HepG2 (cell line): Measurements from ENCODE around the gene APBB3. TPM values are rescaled to one million over a fixed set of nuclear protein-coding genes. Genes with fewer than 3 reads are reported as not detected.

Experiments
- ATAC-seq: fragments of 200-7000 bp; cut with Tn5 transposase; 3 replicates; pipeline ENCODE4 v1.9.1; 2020; ENCODE audit warnings: mild to moderate bottlenecking, moderate library complexity
- Bru-seq: library from RNA; stranded (reverse); fragments of 400-500 nt; gene quantifications from one replicate; lab custom pipeline; 2021; lab: Mats Ljungman, UMichigan
- BruChase-seq, 2 experiments: library from RNA; stranded (reverse); fragments of 400-500 nt; gene quantifications; one replicate each; lab custom pipeline; 2021; lab: Mats Ljungman, UMichigan
- BruUV-seq: library from RNA; stranded (reverse); fragments of 400-500 nt; replicated peaks from 2 replicates; lab custom pipeline; 2021; lab: Mats Ljungman, UMichigan
- CTCF ChIA-PET: fragments of 300-600 bp; formaldehyde crosslinking; extraction: SDS; loops from one replicate; lab custom pipeline; 2021; ENCODE audit warnings: low total read pairs, inconsistent platforms, low intra/inter-chr PET ratio; lab: Yijun Ruan, JAX
- POLR2A ChIA-PET: fragments of 350-600 bp; sonication (Branson Sonifier 250); formaldehyde crosslinking; loops from one replicate; lab custom pipeline; 2020; ENCODE audit warnings: antibody characterized with exemption, inconsistent platforms; lab: Yijun Ruan, JAX
- DNase-seq: peaks from one replicate; pipeline ENCODE4 v3.0.0-alpha.2; 2015; ENCODE audit warnings: low spot score
- FAIRE-seq: peaks from 3 replicates; lab custom pipeline; 2011; peaks lifted over from hg19 to GRCh38; lab: Jason Lieb, UNC
- H2AFZ ChIP-seq: one replicate; pipeline ENCODE4 v1.6.1; 2011; ENCODE audit warnings: low read length, inconsistent platforms
- H3K27ac ChIP-seq: fragments of 300-600 bp; 3 replicates; pipeline ENCODE4 v1.8.0; 2011; ENCODE audit warnings: mixed run types, mild to moderate bottlenecking, mixed read lengths, low read length, inconsistent platforms; ENCODE audit not compliant: insufficient read depth; ENCODE audit errors: extremely low read length
- H3K27me3 ChIP-seq, 2 experiments: fragments of 200-600 bp in 1 of 2; 2 replicates in 1 of 2; 3 replicates in 1 of 2; pipeline versions ENCODE4 v1.6.0 to v1.8.0; 2011; ENCODE audit warnings: low read length in 2 of 2, mild to moderate bottlenecking in 2 of 2, moderate library complexity in 2 of 2, inconsistent platforms in 1 of 2; ENCODE audit not compliant: insufficient read depth in 2 of 2, control insufficient read depth in 1 of 2
- H3K36me3 ChIP-seq, 2 experiments: fragments of 200-600 bp in 1 of 2; replicated peaks in 1 of 2; 2 replicates in 1 of 2; 3 replicates in 1 of 2; pipeline versions ENCODE4 v1.5.1 to v1.8.0; 2011; ENCODE audit warnings: low read length in 2 of 2, inconsistent platforms in 1 of 2; ENCODE audit not compliant: insufficient read depth in 2 of 2, control insufficient read depth in 1 of 2
- H3K4me1 ChIP-seq: 2 replicates; pipeline ENCODE4 v1.5.1; 2012; ENCODE audit warnings: low read length, inconsistent platforms; ENCODE audit not compliant: insufficient read depth
- H3K4me2 ChIP-seq: 2 replicates; pipeline ENCODE4 v1.6.0; 2011; ENCODE audit warnings: low read depth, low read length, inconsistent platforms
- H3K4me3 ChIP-seq, 3 experiments: fragments of 200-600 bp in 1 of 3; sonication (generic), shearing (Covaris generic) in 1 of 3; replicated peaks in 1 of 3; 2 replicates each; pipeline ENCODE4 v1.5.1; 2011 to 2016; ENCODE audit warnings: low read length in 3 of 3, inconsistent platforms in 2 of 3, low read depth in 2 of 3, mild to moderate bottlenecking in 2 of 3, control low read depth in 1 of 3, mixed read lengths in 1 of 3; ENCODE audit not compliant: insufficient read depth in 1 of 3
- H3K79me2 ChIP-seq: one replicate; pipeline ENCODE4 v1.6.1; 2011; ENCODE audit warnings: low read length, inconsistent platforms; ENCODE audit not compliant: insufficient read depth
- H3K9ac ChIP-seq: 2 replicates; pipeline ENCODE4 v1.6.0; 2011; ENCODE audit warnings: mild to moderate bottlenecking, low read depth, low read length, inconsistent platforms; ENCODE audit not compliant: insufficient read depth
- H3K9me3 ChIP-seq: 2 replicates; pipeline ENCODE4 v1.5.1; 2012; ENCODE audit warnings: mild to moderate bottlenecking, low read length
- H4K20me1 ChIP-seq: 2 replicates; pipeline ENCODE4 v1.6.0; 2011; ENCODE audit warnings: inconsistent platforms, mild to moderate bottlenecking, low read length, moderate library complexity; ENCODE audit not compliant: insufficient read depth
- EED ChIP-seq: sonication (generic); formaldehyde crosslinking; IDR thresholded peaks from 2 replicates; pipeline ENCODE4 v1.5.0; 2020; ENCODE audit warnings: mild to moderate bottlenecking, missing genetic modification reagents
- GFI1 ChIP-seq: sonication (generic); formaldehyde crosslinking; IDR thresholded peaks from 2 replicates; pipeline ENCODE4 v1.5.0; 2020; ENCODE audit warnings: missing genetic modification reagents, mild to moderate bottlenecking, borderline replicate concordance
- IRX3 ChIP-seq: sonication (generic); formaldehyde crosslinking; IDR thresholded peaks from 2 replicates; pipeline ENCODE4 v1.8.1; 2023; ENCODE audit warnings: mild to moderate bottlenecking, low read depth, missing genetic modification reagents, borderline replicate concordance
- KAT7 ChIP-seq: IDR thresholded peaks from 2 replicates; pipeline ENCODE4 v1.6.1; 2018; ENCODE audit warnings: borderline replicate concordance, missing compliant biosample characterization
- RAD21 ChIP-seq: fragments of 450-650 bp; formaldehyde crosslinking; IDR thresholded peaks from 2 replicates; pipeline ENCODE4 v1.5.0; 2020; ENCODE audit warnings: mild to moderate bottlenecking
- RBFOX2 ChIP-seq: fragments of 200-400 bp; formaldehyde crosslinking; IDR thresholded peaks from 2 replicates; pipeline ENCODE4 v1.6.1; 2017; ENCODE audit warnings: low read depth, mild to moderate bottlenecking, low read length
- WIZ ChIP-seq: sonication (generic); formaldehyde crosslinking; IDR thresholded peaks from 2 replicates; pipeline ENCODE4 v1.5.1; 2020; ENCODE audit warnings: mild to moderate bottlenecking, missing genetic modification reagents
- ZNF160 ChIP-seq: sonication (generic); formaldehyde crosslinking; IDR thresholded peaks from 2 replicates; pipeline ENCODE4 v1.8.0; 2022; ENCODE audit warnings: mild to moderate bottlenecking, inconsistent platforms, missing genetic modification reagents
- ZNF235 ChIP-seq: sonication (generic); formaldehyde crosslinking; IDR thresholded peaks from 2 replicates; pipeline ENCODE4 v1.8.1; 2023; ENCODE audit warnings: mild to moderate bottlenecking, missing genetic modification reagents, borderline replicate concordance
- ZNF800 ChIP-seq: sonication (generic); formaldehyde crosslinking; IDR thresholded peaks from 2 replicates; pipeline ENCODE4 v1.4.0; 2020; ENCODE audit warnings: missing genetic modification reagents
- ZNF841 ChIP-seq: sonication (generic); formaldehyde crosslinking; IDR thresholded peaks from 2 replicates; pipeline ENCODE4 v1.8.1; 2023; ENCODE audit warnings: missing genetic modification reagents, borderline replicate concordance
- WGBS: methylation state at CpG from one replicate; pipeline ENCODE4 v1.1.6; 2017; ENCODE audit warnings: low lambda C conversion rate; 5-methylcytosine and 5-hydroxymethylcytosine counted together
- in situ Hi-C: cut with HindIII; loops from 2 replicates; pipeline ENCODE4 v1.10.0; 2017; ENCODE audit warnings: low pct_unique_long_range_greater_than_20kb; ENCODE audit not compliant: extremely low pct_ligation_motif_present
- intact Hi-C: fragments of 100-400 bp; cut with micrococcal nuclease; formaldehyde crosslinking; loops from one replicate; pipeline ENCODE4 v1.10.0; 2022; ENCODE audit not compliant: unreplicated experiment
- long read RNA-seq, 2 experiments: library from RNA in 1 of 2; library from polyadenylated mRNA in 1 of 2; stranded (forward) in 1 of 2; unstranded in 1 of 2; transcript quantifications; one replicate each; pipeline ENCODE4 v2.0.0, GENCODE V29; 2019 to 2022
- polyA minus RNA-seq, 3 experiments: library from RNA; depleted of rRNA, polyadenylated mRNA; stranded (reverse); fragments of >200 nt; gene quantifications; 2 replicates each; pipeline ENCODE4 v1.2.3, GENCODE V29; 2011; ENCODE audit warnings: low replicate concordance in 1 of 3
- polyA plus RNA-seq, 8 experiments: library from polyadenylated mRNA; depleted of rRNA in 3 of 8; stranded (reverse) in 7 of 8; unstranded in 1 of 8; fragments of >200 nt; fragmentation: Illumina TruSeq in 4 of 8; extraction: Trizol in 4 of 8; gene quantifications; 2 replicates each; pipeline versions ENCODE4 v1.2.1 to v1.2.3, GENCODE V29; 2011 to 2016; ENCODE audit warnings: low read depth in 4 of 8, missing spikeins in 1 of 8, mixed read lengths in 1 of 8; ENCODE audit not compliant: insufficient read depth in 1 of 8
- total RNA-seq, 5 experiments: library from RNA; depleted of rRNA; stranded (reverse); fragments of >200 nt; fragmentation: Illumina TruSeq; extraction: Trizol; gene quantifications; 2 replicates each; pipeline ENCODE4 v1.2.3, GENCODE V29; 2016; ENCODE audit warnings: low read depth in 1 of 5
- TF ChIP-seq, protein P1 (sequence below): sonication (generic); formaldehyde crosslinking; IDR thresholded peaks from 2 replicates; pipeline ENCODE4 v1.4.0; 2020; ENCODE audit warnings: mild to moderate bottlenecking, missing genetic modification reagents

APBB3 gene, protein sequence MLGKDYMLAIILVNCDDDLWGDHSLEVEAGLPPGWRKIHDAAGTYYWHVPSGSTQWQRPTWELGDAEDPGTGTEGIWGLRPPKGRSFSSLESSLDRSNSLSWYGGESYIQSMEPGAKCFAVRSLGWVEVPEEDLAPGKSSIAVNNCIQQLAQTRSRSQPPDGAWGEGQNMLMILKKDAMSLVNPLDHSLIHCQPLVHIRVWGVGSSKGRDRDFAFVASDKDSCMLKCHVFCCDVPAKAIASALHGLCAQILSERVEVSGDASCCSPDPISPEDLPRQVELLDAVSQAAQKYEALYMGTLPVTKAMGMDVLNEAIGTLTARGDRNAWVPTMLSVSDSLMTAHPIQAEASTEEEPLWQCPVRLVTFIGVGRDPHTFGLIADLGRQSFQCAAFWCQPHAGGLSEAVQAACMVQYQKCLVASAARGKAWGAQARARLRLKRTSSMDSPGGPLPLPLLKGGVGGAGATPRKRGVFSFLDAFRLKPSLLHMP
- total RNA-seq (2016; rRNA removed; fragmentation: Illumina TruSeq; extraction: Trizol) = 0.22 and 0.38 TPM in 2 replicates
- not detected in 2 replicates for total RNA-seq (2016; cell fraction: cytosol; rRNA removed; fragmentation: Illumina TruSeq; extraction: Trizol; ENCODE audit: low read depth)
- total RNA-seq (2016; cell fraction: insoluble cytoplasmic fraction; rRNA removed; fragmentation: Illumina TruSeq; extraction: Trizol) = 0.24 TPM in 1 of 2 replicates, not detected in the other
- not detected in 2 replicates for total RNA-seq (2016; cell fraction: membrane; rRNA removed; fragmentation: Illumina TruSeq; extraction: Trizol)
- 0.43 and 0.78 TPM in 2 replicates for total RNA-seq (2016; cell fraction: nucleus; rRNA removed; fragmentation: Illumina TruSeq; extraction: Trizol)
- 0.78 and 1.4 TPM in 2 replicates for polyA plus RNA-seq (2011; rRNA removed)
- 0.17 and 0.21 TPM in 2 replicates for polyA plus RNA-seq (2011; cell fraction: cytosol; rRNA removed)
- 9.0 and 9.1 TPM in 2 replicates for polyA plus RNA-seq (2011; cell fraction: nucleus; rRNA removed)
- 0.38 and 0.51 TPM in 2 replicates for polyA plus RNA-seq (2012)
- polyA plus RNA-seq (2016; cell fraction: cytosol; fragmentation: Illumina TruSeq; extraction: Trizol; ENCODE audit: low read depth) = not detected in 2 replicates
- not detected in 2 replicates for polyA plus RNA-seq (2016; cell fraction: insoluble cytoplasmic fraction; fragmentation: Illumina TruSeq; extraction: Trizol; ENCODE audit: low read depth)
- not detected in 2 replicates for polyA plus RNA-seq (2016; cell fraction: membrane; fragmentation: Illumina TruSeq; extraction: Trizol; ENCODE audit: low read depth)
- polyA plus RNA-seq (2016; cell fraction: nucleus; fragmentation: Illumina TruSeq; extraction: Trizol; ENCODE audit: insufficient read depth, low read depth) = 1.9 and 2.0 TPM in 2 replicates
- 0.68 and 26.5 TPM in 2 replicates for polyA minus RNA-seq (2011; rRNA and poly(A)+ RNA removed; ENCODE audit: low replicate concordance)
- 0.70 TPM in 1 of 2 replicates, not detected in the other for polyA minus RNA-seq (2011; cell fraction: cytosol; rRNA and poly(A)+ RNA removed)
- 1.3 and 3.2 TPM in 2 replicates for polyA minus RNA-seq (2011; cell fraction: nucleus; rRNA and poly(A)+ RNA removed)
- Bru-seq, nascent RNA = percentile 29 among the genes with signal in this experiment
- BruChase-seq, experiment 1, labeled RNA remaining after a 6-hour chase = percentile 22 among the genes with signal in this experiment
- BruChase-seq, experiment 2, labeled RNA remaining after a 2-hour chase = percentile 25 among the genes with signal in this experiment
- long read RNA-seq, experiment 1, partial matches to known transcripts = 0 of 1 reads
- long read RNA-seq, experiment 1, other reads (novel, unspliced or antisense) = 0 of 1 reads
- long read RNA-seq, experiment 2 = 0 reads

DNA sequence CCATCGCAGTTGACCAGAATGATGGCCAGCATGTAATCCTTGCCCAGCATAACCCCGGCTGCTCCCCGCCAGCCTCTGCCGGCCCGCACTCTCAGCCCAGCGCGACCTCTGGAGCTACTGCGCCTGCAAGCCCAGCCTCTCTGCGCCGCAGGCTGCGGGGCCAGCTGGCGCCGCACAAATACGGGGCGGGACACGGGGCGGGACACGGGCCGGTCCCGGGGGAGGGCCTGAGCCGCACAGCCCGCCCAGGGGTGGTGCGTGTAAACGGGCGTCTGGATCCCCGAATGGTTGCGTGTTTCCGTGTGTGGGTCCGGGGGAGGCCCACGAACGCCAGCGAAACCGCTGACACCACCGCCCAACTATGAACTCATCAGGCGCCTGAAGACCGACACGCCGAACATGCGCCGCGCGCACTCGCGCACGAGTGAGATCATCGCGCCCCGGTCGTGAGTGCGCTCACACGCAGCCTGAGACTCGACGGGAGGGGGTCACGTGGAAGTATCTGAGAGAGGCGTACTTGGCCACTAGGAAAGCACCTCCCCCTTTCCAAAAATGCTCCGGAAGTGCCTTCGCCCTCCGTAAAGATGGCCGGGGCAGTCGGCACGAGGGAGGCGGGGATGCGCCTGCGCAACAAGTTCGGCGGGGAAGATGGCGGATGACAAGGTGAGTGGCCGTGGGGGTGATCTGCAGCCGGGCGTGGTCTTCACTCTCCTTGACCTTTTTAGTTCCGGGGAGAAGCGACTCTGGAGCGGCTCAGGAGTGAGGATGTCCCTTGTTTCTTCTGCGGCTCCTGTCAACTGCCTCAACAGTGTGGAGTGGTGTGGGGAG lies at the start of gene APBB3, which contains the start of gene SLC35A4:
Gene APBB3 (minus strand): TSS at position 403 of the 828 bp plus-strand sequence. CDS start 353 bp downstream, at position 50.
Gene SLC35A4 (plus strand): TSS at position 633 of the 828 bp plus-strand sequence. CDS start 2,342 bp downstream, outside the sequence.
- 41% methylated on average over 44 of the region's 74 CpGs for WGBS
- DNase-seq (peak; percentile 27), ATAC-seq (peak; percentile 88), FAIRE-seq (no peak)
- in situ Hi-C loops (loop anchor here (5.0 to 10.0 kb wide), 2 partner anchors 68 to 160 kb away; partner anchors contain the start of gene CD14), intact Hi-C loops (no loop called here)
- Histone ChIP-seq H3K4me1 (peaks cover 18% of the 10 kb centered on the region), H2AFZ (peak within 1 kb of the TSS; percentile 48), H3K4me2 (peak within 1 kb of the TSS; percentile 90), H3K79me2 (no peaks in the 10 kb centered on the region), H3K36me3 (no peaks in the 10 kb centered on the region), H3K4me3 (peak within 1 kb of the TSS; percentile 43 to 70 (median 46)), H3K9me3 (no peaks in the 10 kb centered on the region), H3K27ac (no peak within 1 kb of the TSS), H4K20me1 (no peaks in the 10 kb centered on the region), H3K9ac (peak within 1 kb of the TSS; percentile 54; the same call in 1 of the 2 replicates), H3K27me3 (peaks cover 0 to 5% of the 10 kb centered on the region in 2 experiments; a peak in 1 of 5 replicates)
- CTCF ChIA-PET = no interaction called here
- POLR2A ChIA-PET = interaction anchor here (0.9 to 1.5 kb wide), 4 partner anchors 17 to 161 kb away, joined by 3 to 11 read pairs (median 6); partner anchors contain the start of genes EIF4EBP3, IK and NDUFA2
- BruUV-seq = no TSS peak
- TF ChIP-seq GFI1 (no peak), ZNF841 (CRISPR knock-in tag) (no peak), ZNF160 (no peak), IRX3 (no peak), WIZ (CRISPR knock-in tag) (no peak), ZNF800 (peak; percentile 84), RAD21 (CRISPR knock-in tag) (no peak), KAT7 (CRISPR knock-in tag) (no peak), EED (CRISPR knock-in tag) (peak; percentile 21; the same call in 1 of the 2 replicates), ZNF235 (no peak), RBFOX2 (peak; percentile 54; the same call in 1 of the 2 replicates)
- TF ChIP-seq, protein P1, sequence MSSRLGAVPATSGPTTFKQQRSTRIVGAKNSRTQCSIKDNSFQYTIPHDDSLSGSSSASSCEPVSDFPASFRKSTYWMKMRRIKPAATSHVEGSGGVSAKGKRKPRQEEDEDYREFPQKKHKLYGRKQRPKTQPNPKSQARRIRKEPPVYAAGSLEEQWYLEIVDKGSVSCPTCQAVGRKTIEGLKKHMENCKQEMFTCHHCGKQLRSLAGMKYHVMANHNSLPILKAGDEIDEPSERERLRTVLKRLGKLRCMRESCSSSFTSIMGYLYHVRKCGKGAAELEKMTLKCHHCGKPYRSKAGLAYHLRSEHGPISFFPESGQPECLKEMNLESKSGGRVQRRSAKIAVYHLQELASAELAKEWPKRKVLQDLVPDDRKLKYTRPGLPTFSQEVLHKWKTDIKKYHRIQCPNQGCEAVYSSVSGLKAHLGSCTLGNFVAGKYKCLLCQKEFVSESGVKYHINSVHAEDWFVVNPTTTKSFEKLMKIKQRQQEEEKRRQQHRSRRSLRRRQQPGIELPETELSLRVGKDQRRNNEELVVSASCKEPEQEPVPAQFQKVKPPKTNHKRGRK = no peak
